ENCODE results near the gene SARDH.

DNA sequence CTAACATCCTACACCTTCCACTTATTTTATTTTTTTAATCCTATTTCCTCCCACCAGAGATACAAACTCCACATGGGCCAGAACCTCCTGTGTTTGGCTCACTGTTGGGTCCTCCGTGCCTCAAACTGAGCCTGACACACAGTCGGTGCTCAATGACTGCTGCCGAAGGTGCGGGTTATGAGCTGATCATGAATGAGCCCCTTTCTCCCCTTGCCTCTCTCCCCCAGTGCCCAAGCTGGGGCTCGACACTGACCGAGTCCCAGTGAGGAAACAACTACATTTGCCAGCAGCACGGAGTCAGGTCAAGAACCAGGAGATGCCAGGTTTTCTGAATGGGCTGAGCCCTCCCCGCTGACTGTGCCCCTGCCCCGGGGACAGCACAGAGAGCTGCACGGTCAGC, 45.0 kb downstream of the SARDH start:
- no peak for TF ChIP-seq CTCF (IDR thresholded peaks at IDR 0.05)
- TF ChIP-seq POLR2A (IDR thresholded peaks at IDR 0.05): no peak
